ENCODE measurements around the gene OBSCN.

OBSCN gene

DNA sequence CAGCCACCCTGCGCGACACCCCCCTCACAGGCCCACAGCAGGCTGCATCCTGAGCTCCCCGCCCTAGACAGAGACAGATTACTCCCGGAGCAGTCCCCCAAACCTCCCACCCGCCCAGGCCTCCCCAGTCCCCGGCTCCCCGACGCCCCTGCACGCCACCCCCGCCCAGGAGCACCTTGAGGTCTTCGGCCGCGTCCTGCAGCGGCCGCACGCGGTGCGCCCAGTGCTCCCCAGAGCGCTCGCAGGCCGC lies 198.1 kb downstream of the OBSCN start:
- ChIA-PET POLR2A (interaction anchor here (1.2 to 3.7 kb wide), 7 partner anchors 8 to 323 kb away, joined by 3 to 33 read pairs (median 3); partner anchors contain the start of gene ARF1), CTCF (no interaction called here)
- no peak for DNase-seq (ENCODE audit: extremely low spot score)
- TF ChIP-seq FOXK2 (IDR thresholded peaks at IDR 0.05) (no peak), L3MBTL2 (conservative IDR thresholded peaks at IDR 0.05) (no peak), LEF1 (IDR thresholded peaks at IDR 0.05; ENCODE audit: borderline replicate concordance) (no peak), ELF4 (IDR thresholded peaks at IDR 0.05) (no peak), BHLHE40 (IDR thresholded peaks at IDR 0.05; ENCODE audit: borderline replicate concordance) (no peak), ZNF384 (IDR thresholded peaks at IDR 0.05) (no peak), ARNT (IDR thresholded peaks at IDR 0.05) (no peak), SUZ12 (IDR thresholded peaks at IDR 0.05) (no peak), HDGF (IDR thresholded peaks at IDR 0.05; ENCODE audit: borderline replicate concordance) (no peak), FOXA1 (IDR thresholded peaks at IDR 0.05) (no peak)

DNA sequence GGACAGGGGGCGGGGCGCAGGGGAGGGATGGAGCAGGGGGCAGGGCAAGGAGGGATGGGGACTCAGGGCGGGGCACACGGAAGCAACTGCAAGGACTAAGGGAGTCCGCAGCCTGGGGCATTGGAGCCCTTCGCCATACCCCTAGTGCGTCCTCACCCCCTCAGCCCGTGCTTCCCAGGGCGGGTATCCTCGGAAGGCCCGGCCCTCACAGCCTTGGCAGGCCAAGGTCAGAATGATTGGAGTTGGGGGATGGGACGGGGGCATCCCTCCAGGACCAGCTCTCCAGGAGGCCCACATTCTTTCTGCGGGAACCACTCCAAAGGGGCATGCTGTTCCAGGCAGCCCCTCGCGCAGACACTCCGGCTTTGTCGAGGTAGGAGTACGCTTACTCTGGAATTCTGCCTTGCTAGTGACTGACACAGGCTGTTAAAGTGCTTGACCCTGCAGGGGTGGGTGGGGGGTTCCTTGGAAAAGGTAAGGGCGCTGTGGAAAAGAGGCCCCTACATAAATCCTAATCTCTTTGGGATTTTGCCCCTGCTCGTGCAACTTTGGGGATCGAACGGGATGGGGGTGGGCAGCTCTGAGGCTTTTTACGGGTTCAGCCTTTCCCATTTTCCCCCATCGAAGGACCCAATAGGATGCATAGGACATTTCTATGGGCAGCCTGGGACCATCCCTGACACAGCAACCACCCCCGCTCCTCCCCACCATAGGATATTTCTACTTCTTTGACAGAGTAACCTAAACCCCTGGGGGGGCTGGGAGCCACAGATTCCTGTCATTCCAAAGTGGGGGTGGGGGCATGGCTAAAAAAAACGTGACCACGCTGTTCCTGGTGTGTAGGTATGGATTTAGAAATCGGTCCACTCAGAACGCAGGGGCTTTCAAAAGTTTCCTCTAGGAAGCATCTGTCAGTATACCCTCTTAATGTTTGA lies 199.5 kb downstream of the OBSCN start:
- CTCF ChIA-PET = no interaction called here
- TF ChIP-seq FOXA1 (IDR thresholded peaks at IDR 0.05) (no peak), SP1 (IDR thresholded peaks at IDR 0.05) (no peak), ELF4 (IDR thresholded peaks at IDR 0.05) (no peak), TARDBP (IDR thresholded peaks at IDR 0.05) (no peak), CTBP1 (IDR thresholded peaks at IDR 0.05; ENCODE audit: borderline replicate concordance) (no peak), L3MBTL2 (conservative IDR thresholded peaks at IDR 0.05) (0 out of 2 replicates have a peak, but pooled peaks have one; percentile 35)
- no peak for DNase-seq (ENCODE audit: extremely low spot score)
- POLR2A ChIA-PET = interaction anchor here (1.0 to 3.7 kb wide), 7 partner anchors 8 to 57 kb away, joined by 3 to 33 read pairs (median 3); a partner anchor contains a TSS

DNA sequence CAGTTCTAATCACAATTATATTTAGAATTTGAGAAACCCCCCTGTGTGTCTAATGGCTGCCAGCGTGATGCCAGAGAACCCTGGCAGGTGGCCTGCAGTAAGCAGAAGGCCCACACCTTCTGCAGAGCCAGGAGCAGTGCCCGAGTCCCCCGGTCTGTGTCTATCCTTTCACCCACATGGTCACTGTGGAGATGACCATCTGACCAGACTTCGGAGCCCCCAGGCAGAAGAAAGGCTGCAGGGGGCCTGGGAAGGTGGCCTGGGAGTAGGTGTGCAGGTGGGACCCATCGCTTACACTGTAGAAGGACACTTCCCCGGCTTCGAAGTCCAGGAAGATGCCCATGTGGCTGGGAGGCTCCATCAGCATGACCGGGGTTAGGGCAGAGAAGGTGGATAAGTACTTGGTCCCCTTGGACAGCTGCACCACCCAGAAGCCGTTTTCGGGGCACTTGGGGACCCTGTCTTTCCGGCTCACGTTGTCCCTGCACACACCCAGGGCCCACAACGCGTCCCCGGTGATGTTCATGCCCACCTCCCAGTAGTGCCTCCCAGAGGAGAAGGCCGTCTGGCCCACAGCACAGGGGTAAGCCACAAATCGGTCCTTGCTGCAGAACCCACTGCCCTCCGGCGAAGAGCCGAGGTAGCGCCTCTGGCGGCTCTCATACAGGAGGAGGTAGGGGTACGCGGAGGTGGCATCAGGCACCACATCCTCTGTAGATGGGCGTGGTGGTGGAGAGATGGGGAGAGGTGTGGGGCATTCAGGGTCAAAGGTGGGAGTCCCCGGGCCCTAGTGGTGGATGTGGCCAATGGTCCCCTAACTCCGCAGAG lies 200.4 kb downstream of the OBSCN start:
- no peak for TF ChIP-seq L3MBTL2 (conservative IDR thresholded peaks at IDR 0.05)
- no peak for TF ChIP-seq FOXA1 (IDR thresholded peaks at IDR 0.05)
- TF ChIP-seq TARDBP (IDR thresholded peaks at IDR 0.05) = no peak
- no peak for TF ChIP-seq ZNF384 (IDR thresholded peaks at IDR 0.05)
- no peak for TF ChIP-seq BHLHE40 (IDR thresholded peaks at IDR 0.05; ENCODE audit: borderline replicate concordance)
- no peak for TF ChIP-seq LEF1 (IDR thresholded peaks at IDR 0.05; ENCODE audit: borderline replicate concordance)
- POLR2A ChIA-PET = no interaction called here
- CTCF ChIA-PET = no interaction called here
- no peak for DNase-seq (ENCODE audit: extremely low spot score)

- POLR2A ChIA-PET = interaction anchor here (1.1 kb wide), 1 partner anchor 48 kb away, joined by 6 read pairs; a partner anchor contains a TSS
- DNase-seq (ENCODE audit: extremely low spot score) = no peak
- CTCF ChIA-PET = no interaction called here
- TF ChIP-seq SUZ12 (IDR thresholded peaks at IDR 0.05) = no peak
- no peak for TF ChIP-seq SP1 (IDR thresholded peaks at IDR 0.05)
- TF ChIP-seq FOXM1 (IDR thresholded peaks at IDR 0.05; ENCODE audit: borderline replicate concordance) = no peak
- no peak for TF ChIP-seq ARNT (IDR thresholded peaks at IDR 0.05)
- no peak for TF ChIP-seq L3MBTL2 (conservative IDR thresholded peaks at IDR 0.05)
- TF ChIP-seq LEF1 (IDR thresholded peaks at IDR 0.05; ENCODE audit: borderline replicate concordance) = no peak
- no peak for TF ChIP-seq CTBP1 (IDR thresholded peaks at IDR 0.05; ENCODE audit: borderline replicate concordance)
- no peak for TF ChIP-seq ELF4 (IDR thresholded peaks at IDR 0.05)
- TF ChIP-seq ZNF384 (IDR thresholded peaks at IDR 0.05) = no peak
- no peak for TF ChIP-seq TARDBP (IDR thresholded peaks at IDR 0.05)
- no peak for TF ChIP-seq NFRKB (IDR thresholded peaks at IDR 0.05)
Observed at GRCh38 chr1:228408869-228409805, 201.3 kb downstream of the OBSCN start.

- ChIA-PET POLR2A (interaction anchor here (1.1 kb wide), 1 partner anchor 47 kb away, joined by 6 read pairs; a partner anchor contains a TSS), CTCF (no interaction called here)
- TF ChIP-seq SP1 (IDR thresholded peaks at IDR 0.05) = no peak
- TF ChIP-seq FOXK2 (IDR thresholded peaks at IDR 0.05) = no peak
- TF ChIP-seq, protein P1, sequence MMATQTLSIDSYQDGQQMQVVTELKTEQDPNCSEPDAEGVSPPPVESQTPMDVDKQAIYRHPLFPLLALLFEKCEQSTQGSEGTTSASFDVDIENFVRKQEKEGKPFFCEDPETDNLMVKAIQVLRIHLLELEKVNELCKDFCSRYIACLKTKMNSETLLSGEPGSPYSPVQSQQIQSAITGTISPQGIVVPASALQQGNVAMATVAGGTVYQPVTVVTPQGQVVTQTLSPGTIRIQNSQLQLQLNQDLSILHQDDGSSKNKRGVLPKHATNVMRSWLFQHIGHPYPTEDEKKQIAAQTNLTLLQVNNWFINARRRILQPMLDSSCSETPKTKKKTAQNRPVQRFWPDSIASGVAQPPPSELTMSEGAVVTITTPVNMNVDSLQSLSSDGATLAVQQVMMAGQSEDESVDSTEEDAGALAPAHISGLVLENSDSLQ (IDR thresholded peaks at IDR 0.05) = no peak
- TF ChIP-seq ELF4 (IDR thresholded peaks at IDR 0.05) = no peak
- no peak for TF ChIP-seq SUZ12 (IDR thresholded peaks at IDR 0.05)
- no peak for TF ChIP-seq CTBP1 (IDR thresholded peaks at IDR 0.05; ENCODE audit: borderline replicate concordance)
- TF ChIP-seq LEF1 (IDR thresholded peaks at IDR 0.05; ENCODE audit: borderline replicate concordance) = no peak
- TF ChIP-seq NFRKB (IDR thresholded peaks at IDR 0.05) = no peak
- TF ChIP-seq FOXM1 (IDR thresholded peaks at IDR 0.05; ENCODE audit: borderline replicate concordance) = no peak
- TF ChIP-seq FOXA1 (IDR thresholded peaks at IDR 0.05) = no peak
- no peak for TF ChIP-seq TARDBP (IDR thresholded peaks at IDR 0.05)
- no peak for TF ChIP-seq ZNF384 (IDR thresholded peaks at IDR 0.05)
- no peak for TF ChIP-seq L3MBTL2 (conservative IDR thresholded peaks at IDR 0.05)
- TF ChIP-seq BHLHE40 (IDR thresholded peaks at IDR 0.05; ENCODE audit: borderline replicate concordance) = no peak
- TF ChIP-seq HDGF (IDR thresholded peaks at IDR 0.05; ENCODE audit: borderline replicate concordance) = no peak
- no peak for TF ChIP-seq ARNT (IDR thresholded peaks at IDR 0.05)
- no peak for DNase-seq (ENCODE audit: extremely low spot score)
Observed at GRCh38 chr1:228410015-228410414, 202.2 kb downstream of the OBSCN start.

GRCh38 chr1:228410671-228411070 lies 202.8 kb downstream of the OBSCN start:
- ChIA-PET CTCF (no interaction called here), POLR2A (interaction anchor here (0.8 kb wide), 1 partner anchor 48 kb away, joined by 3 read pairs; a partner anchor contains a TSS)
- no peak for DNase-seq (ENCODE audit: extremely low spot score)
- TF ChIP-seq FOXK2 (IDR thresholded peaks at IDR 0.05) (no peak), TARDBP (IDR thresholded peaks at IDR 0.05) (no peak), CTBP1 (IDR thresholded peaks at IDR 0.05; ENCODE audit: borderline replicate concordance) (no peak), SP1 (IDR thresholded peaks at IDR 0.05) (no peak), FOXA1 (IDR thresholded peaks at IDR 0.05) (no peak), NFRKB (IDR thresholded peaks at IDR 0.05) (no peak), HDGF (IDR thresholded peaks at IDR 0.05; ENCODE audit: borderline replicate concordance) (no peak), BHLHE40 (IDR thresholded peaks at IDR 0.05; ENCODE audit: borderline replicate concordance) (no peak), L3MBTL2 (conservative IDR thresholded peaks at IDR 0.05) (no peak)
- TF ChIP-seq, protein P1 (IDR thresholded peaks at IDR 0.05) = no peak

Measured in HEK293T (cell line).